DND-41 (cell line): Measurements from ENCODE around the gene LARP4B.

Experiments used
- EZH2 ChIP-seq: IDR thresholded peaks from 3 replicates; pipeline ENCODE4 v1.6.1; 2012; ENCODE audit warnings: borderline replicate concordance, low read depth, mild to moderate bottlenecking, moderate library complexity, low read length, inconsistent platforms; ENCODE audit not compliant: severe bottlenecking
- TF ChIP-seq, protein P1 (sequence below): IDR thresholded peaks from 2 replicates; pipeline ENCODE4 v1.5.1; 2012; ENCODE audit warnings: borderline replicate concordance, low read length, moderate library complexity, mild to moderate bottlenecking; ENCODE audit not compliant: poor library complexity, severe bottlenecking; ENCODE audit errors: extremely low read depth

- TF ChIP-seq, protein P1, sequence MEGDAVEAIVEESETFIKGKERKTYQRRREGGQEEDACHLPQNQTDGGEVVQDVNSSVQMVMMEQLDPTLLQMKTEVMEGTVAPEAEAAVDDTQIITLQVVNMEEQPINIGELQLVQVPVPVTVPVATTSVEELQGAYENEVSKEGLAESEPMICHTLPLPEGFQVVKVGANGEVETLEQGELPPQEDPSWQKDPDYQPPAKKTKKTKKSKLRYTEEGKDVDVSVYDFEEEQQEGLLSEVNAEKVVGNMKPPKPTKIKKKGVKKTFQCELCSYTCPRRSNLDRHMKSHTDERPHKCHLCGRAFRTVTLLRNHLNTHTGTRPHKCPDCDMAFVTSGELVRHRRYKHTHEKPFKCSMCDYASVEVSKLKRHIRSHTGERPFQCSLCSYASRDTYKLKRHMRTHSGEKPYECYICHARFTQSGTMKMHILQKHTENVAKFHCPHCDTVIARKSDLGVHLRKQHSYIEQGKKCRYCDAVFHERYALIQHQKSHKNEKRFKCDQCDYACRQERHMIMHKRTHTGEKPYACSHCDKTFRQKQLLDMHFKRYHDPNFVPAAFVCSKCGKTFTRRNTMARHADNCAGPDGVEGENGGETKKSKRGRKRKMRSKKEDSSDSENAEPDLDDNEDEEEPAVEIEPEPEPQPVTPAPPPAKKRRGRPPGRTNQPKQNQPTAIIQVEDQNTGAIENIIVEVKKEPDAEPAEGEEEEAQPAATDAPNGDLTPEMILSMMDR: no peak
- TF ChIP-seq EZH2: no peak
Observed at GRCh38 chr10:805620-806305, 125.7 kb downstream of the LARP4B start.
